Stimulated activated naive CD8-positive, alpha-beta T cell treated with anti-CD3 and anti-CD28 coated beads, Interleukin-15, Interleukin-2, amounts not matched to agents 100 U/mL and 50 U/mL, for 24 hours (primary cell): ENCODE data around the gene KLK7.
"Not testable (repeated sequence)": the region's sequence is repeated elsewhere in the genome, so short reads cannot be mapped to it uniquely, and the experiment has no call there.

ENCODE experiments used
- ATAC-seq: fragments of 150-1000 bp; cut with Tn5 transposase; one replicate; pipeline ENCODE4 v1.10.0; 2021
- DNase-seq: peaks from one replicate; pipeline ENCODE4 v3.0.0; 2021

Gene KLK7

GRCh38 chr19:51010066-51010795 is 26.5 kb upstream of the KLK7 start:
- DNase-seq, result no peak
- no peak for ATAC-seq

- ATAC-seq (no peak), DNase-seq (no peak)
Observed at GRCh38 chr19:51009061-51009891, 25.6 kb upstream of the KLK7 start.

DNA sequence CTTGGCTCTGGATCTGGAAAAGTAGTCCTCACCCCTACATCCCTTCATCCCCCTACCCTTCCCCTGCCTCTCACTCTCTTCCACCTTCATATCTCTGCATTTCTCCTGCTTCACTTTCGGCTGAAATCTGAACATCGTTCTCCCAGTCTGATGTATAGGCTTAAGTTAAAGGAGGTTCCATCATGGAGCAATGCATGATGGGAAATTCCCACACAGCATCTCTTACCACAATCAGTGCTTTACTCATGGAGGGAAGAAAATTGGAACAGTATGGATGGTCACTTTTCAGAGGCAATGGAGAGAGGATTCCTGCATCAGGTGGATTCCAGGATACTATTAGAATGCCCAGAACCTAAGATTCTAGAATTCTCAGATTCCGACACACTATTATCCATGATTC is 23.8 kb upstream of the KLK7 start:
- DNase-seq (no peak), ATAC-seq (no peak)

DNA sequence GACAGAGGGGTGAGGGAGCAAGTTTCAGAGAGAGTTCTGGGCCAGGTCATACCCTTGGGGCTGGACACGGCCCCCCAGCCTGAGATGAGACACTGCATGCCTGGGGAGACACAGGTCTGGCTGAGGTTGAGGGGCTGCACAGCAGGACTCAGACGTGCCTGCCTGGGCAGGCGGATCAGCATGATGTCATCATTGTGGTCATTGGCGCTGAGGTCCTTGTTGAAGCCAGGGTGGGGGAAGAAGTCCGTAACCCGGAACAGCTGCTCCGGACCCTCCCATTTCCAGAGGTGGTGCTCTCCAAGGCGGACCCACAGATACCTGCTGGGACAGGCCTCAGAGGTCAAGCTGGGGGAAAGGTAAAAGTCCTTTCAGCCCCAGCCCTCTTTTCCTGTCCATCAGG is 22.7 kb upstream of the KLK7 start:
- no peak for ATAC-seq
- DNase-seq, result no peak

GRCh38 chr19:51005248-51005647 is 21.5 kb upstream of the KLK7 start:
- DNase-seq (no peak), ATAC-seq (no peak)

DNA sequence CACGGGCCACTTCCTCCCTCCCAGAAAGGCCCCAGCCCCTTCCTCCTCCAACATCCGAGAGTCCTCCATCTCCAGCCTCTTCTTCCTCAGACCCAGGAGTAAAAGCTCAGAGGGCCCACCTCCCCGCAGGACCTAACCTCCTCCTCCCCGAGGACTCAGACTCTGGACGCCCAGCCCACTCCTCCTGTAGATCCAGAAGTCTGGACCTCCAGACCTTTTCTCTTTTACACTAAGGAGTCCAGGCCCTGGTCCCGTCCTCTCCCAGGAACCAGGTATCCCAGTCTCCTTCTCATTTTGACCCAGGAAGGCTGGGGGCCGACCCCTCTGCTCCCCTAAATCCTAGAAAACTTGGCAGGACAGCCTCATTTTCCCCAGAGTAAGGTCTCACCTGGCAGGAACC is 19.6 kb upstream of the KLK7 start:
- DNase-seq (no peak), ATAC-seq (no peak)

DNA sequence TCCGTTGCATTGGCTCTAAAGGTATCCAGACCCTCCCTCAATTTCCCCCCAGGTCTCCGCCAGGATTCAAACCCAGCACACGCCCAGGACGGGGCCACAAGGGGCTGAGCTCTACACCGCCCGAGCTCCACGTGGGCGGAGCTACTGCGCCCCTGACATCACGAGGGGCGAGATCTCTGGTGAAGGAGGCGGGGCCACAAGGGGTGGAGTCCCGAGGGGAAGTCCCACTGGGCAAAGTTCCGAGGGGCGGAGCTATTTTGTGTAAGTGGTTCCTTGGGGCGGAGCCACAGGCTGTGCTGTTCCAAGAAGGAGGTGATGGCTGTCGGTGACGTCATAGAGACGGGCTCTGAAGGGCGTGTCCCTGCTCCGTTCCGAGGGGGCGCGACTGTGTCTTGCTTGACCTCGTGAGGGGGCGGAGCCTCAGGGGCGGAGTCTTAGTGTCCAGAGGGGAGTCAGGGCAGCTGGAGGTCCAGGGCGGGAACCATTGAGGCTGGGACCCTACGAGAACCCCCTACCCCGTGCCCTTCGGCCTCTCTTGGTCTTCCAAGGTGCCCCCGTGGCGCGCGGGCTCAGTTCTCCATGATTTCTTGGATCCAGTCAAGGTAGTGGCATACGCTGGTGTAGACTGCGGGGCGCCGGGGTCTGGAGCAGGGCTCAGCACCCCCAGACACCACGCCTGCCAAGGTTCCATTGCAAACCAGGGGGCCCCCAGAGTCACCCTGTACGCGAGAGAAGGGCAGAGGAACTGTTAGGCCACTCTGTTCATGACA is 19.0 kb upstream of the KLK7 start:
- ATAC-seq (no peak), DNase-seq (peak; percentile 30)

GRCh38 chr19:51002089-51002532 is 18.4 kb upstream of the KLK7 start:
- DNase-seq (no peak), ATAC-seq (no peak)

DNA sequence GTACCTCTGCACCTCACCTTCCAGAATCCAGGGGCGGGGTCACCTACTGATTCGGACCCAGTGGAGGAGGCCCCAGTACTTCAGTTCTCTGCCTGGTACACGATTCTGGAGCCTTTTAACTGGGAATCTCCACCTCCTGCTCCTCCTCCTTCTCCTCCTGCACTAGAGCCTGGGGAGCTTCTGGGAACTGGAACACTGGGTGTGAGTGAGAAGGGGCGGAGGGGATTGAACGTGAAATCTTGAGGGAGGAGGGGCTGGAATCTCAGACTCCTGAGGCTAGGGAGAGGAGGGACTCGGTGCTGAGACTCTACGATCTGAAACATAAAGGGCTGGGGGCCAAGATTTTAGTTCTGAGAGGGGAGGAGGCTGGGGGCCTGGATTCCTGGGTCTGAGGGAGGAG is 17.8 kb upstream of the KLK7 start, which contains the start of gene KLK8:
Gene KLK8, minus strand, starts transcription at position 90 of the 400 bp plus-strand sequence. CDS start 437 bp downstream, outside the sequence.
- DNase-seq, result no peak
- ATAC-seq, result no peak

DNA sequence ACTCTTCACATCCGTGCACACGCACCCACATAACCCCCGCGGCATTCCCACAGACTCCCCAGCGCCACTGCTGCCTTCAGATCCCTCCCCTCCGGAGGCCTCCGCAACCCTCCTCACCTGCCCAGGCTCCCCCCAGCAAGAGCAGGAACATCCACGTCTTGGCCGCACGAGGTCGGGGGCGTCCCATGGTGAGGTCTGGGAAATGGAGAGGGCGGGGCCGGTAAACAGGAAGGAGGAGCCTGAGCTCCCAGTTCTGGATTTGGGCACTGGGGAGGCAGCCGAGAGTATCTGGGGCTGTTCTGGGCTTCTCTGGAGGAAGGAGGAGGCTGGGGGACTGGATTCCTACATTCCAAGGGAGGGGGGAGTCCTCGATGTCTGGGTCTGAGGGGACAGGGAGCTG is 17.3 kb upstream of the KLK7 start:
- ATAC-seq (no peak), DNase-seq (no peak)

DNA sequence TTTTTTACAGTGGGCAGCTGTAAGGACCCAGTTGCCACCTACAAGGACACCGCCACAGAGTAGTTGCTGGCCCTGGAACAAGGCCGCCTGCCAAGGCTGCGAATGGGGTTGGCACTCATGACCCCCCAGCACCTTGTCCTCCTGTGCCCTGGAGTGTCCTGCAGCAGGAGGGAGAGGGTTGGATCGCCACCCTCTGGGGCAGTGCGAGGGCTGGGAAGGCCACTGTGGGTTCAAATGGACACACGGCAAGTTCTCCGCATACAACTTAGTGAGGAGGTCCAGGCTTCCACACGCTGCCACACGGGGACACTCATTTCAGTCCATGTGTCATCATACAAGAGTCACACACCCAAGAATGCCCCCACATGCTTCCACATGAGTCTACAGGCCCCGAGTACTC is 16.7 kb upstream of the KLK7 start:
- no peak for DNase-seq
- ATAC-seq, result no peak

DNA sequence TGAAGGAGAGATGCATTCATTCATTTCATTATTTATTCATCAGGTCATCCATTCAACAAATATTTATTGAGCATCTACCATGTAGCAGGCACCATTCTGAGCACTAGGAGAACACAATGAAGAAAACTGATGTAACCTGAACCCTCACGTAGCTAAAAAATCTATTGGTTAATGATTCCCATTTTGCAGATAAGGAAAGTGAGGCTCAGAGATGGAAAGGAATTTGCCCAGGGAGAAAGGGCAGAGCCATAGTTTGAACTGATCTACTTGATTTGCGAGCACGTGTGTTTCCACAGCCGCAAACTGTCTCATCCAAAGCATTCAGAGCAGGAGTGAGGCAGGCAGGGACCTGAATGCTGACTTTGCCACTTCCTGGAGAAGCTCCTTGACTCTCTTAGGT is 15.0 kb upstream of the KLK7 start:
- DNase-seq, result no peak
- no peak for ATAC-seq

GRCh38 chr19:50998061-50998460 is 14.3 kb upstream of the KLK7 start:
- ATAC-seq (no peak), DNase-seq (no peak)

GRCh38 chr19:50994129-50994528 is 10.4 kb upstream of the KLK7 start:
- no peak for DNase-seq
- ATAC-seq, result no peak

DNA sequence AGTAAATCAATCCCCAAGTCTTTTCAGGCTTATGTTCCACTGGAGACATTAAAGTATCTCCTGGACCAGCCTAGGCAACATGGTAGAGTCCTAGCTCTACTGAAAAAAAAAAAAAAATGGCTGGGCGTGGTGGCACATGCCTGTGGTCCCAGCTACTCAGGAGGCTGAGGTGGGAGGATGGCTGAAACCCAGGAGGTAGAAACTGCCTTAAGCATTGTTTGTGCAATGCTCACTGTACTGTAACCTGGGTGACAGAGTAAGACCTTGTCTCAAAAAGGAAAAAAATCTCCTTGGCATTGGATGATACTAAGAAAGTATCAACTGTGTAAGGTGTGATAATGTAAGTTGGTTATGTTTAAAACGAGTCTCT is 8.9 kb upstream of the KLK7 start:
- ATAC-seq, result no peak
- no peak for DNase-seq

DNA sequence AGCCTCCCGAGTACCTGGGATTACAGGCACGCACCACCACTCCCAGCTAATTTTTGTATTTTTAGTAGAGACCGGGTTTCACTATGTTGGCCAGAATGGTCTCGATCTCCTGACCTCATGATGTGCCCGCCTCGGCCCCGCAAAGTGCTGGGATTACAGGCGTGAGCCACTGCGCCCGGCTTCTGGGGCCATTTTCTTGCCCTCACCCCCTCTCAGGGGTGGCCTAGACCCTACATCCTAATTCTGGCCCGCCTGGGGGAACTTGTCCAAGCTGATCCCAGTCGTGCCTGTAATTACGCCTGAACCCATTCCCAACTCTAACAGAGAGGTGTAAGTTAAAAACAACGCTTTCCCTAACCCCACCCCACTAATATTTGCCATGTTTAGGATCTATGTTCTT is 699 bp upstream of the KLK7 start:
- DNase-seq, ATAC-seq: not testable (repeated sequence)

DNA sequence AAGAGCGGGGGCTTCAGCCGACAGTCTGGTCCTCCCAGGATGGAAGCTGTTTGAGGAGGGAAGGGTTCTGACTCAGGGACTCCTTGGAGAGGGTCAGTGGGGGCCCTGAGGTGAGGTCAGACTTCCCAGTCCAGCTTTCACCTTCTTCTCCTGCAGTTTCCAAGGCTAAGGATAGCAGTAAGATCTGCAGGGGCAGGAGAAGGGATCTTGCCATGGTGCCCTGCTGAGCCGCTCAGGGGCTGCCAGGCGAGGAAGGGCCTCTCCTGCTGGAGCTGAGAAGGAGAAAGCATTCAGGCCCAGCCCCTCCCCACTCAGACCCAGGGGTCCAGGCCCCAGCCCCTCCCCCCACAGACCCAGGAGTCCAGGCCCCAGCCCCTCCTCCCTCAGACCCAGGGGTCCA is 1.5 kb downstream of the KLK7 start:
- DNase-seq, result no peak
- ATAC-seq, result no peak

DNA sequence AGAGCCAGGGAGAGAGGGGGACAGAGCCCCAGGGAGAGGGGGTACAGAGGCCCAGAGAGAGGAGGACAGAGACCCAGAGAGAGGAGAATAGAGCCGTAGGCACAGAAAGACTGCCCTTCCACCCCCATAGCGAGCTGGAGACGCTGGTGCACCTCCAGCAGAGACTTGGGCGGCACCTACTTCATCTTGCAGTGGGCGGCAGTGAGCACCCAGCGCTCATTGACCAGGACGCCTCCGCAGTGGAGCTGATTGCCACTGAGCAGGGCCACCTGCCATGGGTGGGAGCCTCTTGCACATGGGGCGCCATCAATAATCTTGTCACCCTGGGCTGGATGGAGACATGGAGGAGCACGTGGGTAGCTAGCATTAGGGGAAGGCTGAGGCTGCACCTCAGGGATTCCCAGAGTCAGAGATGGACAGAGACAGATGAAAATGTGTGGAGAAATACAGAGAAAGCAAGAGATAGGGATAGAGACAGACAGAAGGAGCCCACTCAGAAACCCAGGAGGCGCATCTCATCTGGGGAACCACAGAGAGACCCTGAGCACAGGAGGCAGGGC is 2.0 kb downstream of the KLK7 start:
- no peak for DNase-seq
- ATAC-seq, result no peak

DNA sequence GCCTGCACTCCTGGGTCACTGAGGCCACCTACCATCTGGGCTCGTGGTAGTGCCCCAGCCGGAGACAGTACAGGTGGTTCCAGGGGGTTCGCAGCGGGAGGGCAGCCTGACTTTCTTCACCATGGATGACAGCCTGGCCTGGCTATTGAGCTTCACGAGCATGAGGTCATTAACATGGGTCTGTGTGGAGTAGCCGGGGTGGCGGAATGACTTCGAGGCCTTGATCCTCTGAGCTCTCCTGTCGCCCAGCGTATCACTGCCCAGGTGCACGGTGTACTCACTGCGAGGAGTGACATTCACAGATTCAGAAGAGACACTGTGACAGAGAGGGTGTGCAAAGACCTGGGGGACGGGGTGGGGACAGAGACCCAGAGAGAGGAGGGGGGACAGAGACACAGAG is 3.5 kb downstream of the KLK7 start:
- no peak for DNase-seq
- no peak for ATAC-seq

DNA sequence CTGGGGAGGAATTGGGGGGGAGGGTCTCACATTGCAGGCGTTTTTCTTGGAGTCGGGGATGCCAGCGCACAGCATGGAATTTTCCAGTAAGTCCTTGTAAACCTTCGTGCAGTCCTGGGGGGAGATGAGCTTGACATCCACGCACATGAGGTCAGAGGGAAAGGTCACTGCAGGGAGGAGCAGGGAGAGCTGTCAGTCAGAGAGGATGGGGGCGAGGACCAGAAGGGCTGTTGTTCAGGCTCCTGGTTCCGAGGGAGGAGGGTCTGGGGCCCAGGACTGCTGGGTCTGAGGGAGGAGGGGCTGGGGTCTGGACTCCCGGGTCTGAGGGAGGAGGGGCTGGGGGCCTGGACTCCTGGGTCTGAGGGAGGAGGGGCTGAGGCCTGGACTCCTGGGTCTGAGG is 4.0 kb downstream of the KLK7 start:
- ATAC-seq (no peak), DNase-seq (no peak)

GRCh38 chr19:50978772-50979390 is 4.8 kb downstream of the KLK7 start:
- no peak for DNase-seq
- no peak for ATAC-seq

- DNase-seq (no peak), ATAC-seq (no peak)
Observed at GRCh38 chr19:50977626-50978025, 6.1 kb downstream of the KLK7 start.
